ENCODE measurements around the gene KIAA0319L. TPM values are rescaled to one million over a fixed set of nuclear protein-coding genes. Genes with fewer than 3 reads are reported as not detected.

The KIAA0319L gene
- total RNA-seq, 1 donor from 2014 or later = 44.9 TPM

DNA sequence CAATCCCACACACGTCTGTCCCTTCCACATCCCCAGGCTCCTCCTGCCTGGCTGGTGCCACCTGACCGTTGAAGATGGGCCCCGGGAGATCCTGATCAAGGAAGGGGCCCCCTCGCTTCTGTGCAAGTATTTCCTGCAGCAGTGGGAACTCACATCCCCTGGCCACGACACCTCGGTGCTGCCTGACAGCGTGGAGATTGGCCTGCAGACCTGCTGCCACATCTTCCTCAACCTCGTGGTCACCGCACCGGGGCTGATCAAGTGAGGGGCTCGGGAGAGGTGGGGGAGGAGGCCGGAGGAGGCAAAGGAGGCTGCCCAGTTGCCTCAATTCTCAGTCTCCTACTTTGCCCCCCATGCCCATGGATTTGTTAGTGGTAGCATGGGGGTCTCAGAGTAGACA lies 6.0 kb upstream of the KIAA0319L start:
- DNase-seq (ENCODE audit: extremely low spot score, unreplicated experiment) = no peak
- H3K27ac Mint-ChIP-seq (ENCODE audit: unreplicated experiment) = no peak overlapping the region
- H3K4me3 Mint-ChIP-seq (ENCODE audit: unreplicated experiment) = no peak overlapping the region
- peaks cover 14% of the 10 kb centered on the region for H3K36me3 Mint-ChIP-seq (ENCODE audit: unreplicated experiment)
- no peaks in the 10 kb centered on the region for H3K27me3 Mint-ChIP-seq (ENCODE audit: unreplicated experiment)
- peaks cover 17% of the 10 kb centered on the region for H3K4me1 Mint-ChIP-seq (ENCODE audit: unreplicated experiment)
- TF ChIP-seq, protein P1, sequence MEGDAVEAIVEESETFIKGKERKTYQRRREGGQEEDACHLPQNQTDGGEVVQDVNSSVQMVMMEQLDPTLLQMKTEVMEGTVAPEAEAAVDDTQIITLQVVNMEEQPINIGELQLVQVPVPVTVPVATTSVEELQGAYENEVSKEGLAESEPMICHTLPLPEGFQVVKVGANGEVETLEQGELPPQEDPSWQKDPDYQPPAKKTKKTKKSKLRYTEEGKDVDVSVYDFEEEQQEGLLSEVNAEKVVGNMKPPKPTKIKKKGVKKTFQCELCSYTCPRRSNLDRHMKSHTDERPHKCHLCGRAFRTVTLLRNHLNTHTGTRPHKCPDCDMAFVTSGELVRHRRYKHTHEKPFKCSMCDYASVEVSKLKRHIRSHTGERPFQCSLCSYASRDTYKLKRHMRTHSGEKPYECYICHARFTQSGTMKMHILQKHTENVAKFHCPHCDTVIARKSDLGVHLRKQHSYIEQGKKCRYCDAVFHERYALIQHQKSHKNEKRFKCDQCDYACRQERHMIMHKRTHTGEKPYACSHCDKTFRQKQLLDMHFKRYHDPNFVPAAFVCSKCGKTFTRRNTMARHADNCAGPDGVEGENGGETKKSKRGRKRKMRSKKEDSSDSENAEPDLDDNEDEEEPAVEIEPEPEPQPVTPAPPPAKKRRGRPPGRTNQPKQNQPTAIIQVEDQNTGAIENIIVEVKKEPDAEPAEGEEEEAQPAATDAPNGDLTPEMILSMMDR (IDR thresholded peaks at IDR 0.05) = no peak
- H3K9me3 Mint-ChIP-seq (ENCODE audit: unreplicated experiment) = no peaks in the 10 kb centered on the region

DNA sequence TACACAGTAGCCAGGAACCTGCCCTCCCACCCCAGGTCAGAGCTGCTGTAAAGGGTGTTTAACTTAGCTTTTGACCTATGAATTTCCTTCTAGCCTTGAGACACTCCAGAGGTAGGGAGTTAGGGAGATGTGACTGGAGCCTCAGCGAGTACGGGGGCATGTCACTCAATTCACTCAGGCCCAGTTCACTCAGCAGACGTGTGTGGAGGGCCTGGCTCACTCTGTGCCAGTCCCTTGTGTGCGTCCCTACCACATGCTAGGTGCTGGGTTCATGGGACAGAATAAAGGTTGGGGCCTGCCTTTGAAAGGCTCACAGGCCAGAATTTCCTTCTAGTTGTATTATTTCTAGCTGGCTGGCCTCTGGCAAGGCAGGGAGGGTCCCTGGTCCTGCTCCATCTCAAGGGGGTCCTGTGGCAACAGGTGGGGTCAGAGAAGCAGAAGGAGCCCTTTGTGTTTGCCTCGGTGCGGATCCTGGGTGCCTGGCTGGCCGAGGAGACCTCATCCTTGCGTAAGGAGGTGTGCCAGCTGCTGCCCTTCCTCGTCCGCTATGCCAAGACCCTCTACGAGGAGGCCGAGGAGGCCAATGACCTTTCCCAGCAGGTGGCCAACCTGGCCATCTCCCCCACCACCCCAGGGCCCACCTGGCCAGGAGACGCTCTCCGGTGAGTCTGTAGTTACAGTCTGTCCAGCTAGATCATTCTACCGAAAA lies 4.9 kb upstream of the KIAA0319L start:
- Mint-ChIP-seq H3K27ac (ENCODE audit: unreplicated experiment) (no peak overlapping the region), H3K4me3 (ENCODE audit: unreplicated experiment) (no peak overlapping the region), H3K36me3 (ENCODE audit: unreplicated experiment) (peaks cover 14% of the 10 kb centered on the region), H3K4me1 (ENCODE audit: unreplicated experiment) (peaks cover 16% of the 10 kb centered on the region), H3K9me3 (ENCODE audit: unreplicated experiment) (no peaks in the 10 kb centered on the region), H3K27me3 (ENCODE audit: unreplicated experiment) (no peaks in the 10 kb centered on the region)
- TF ChIP-seq, protein P1 (IDR thresholded peaks at IDR 0.05) = no peak
- DNase-seq (ENCODE audit: extremely low spot score, unreplicated experiment) = no peak

DNA sequence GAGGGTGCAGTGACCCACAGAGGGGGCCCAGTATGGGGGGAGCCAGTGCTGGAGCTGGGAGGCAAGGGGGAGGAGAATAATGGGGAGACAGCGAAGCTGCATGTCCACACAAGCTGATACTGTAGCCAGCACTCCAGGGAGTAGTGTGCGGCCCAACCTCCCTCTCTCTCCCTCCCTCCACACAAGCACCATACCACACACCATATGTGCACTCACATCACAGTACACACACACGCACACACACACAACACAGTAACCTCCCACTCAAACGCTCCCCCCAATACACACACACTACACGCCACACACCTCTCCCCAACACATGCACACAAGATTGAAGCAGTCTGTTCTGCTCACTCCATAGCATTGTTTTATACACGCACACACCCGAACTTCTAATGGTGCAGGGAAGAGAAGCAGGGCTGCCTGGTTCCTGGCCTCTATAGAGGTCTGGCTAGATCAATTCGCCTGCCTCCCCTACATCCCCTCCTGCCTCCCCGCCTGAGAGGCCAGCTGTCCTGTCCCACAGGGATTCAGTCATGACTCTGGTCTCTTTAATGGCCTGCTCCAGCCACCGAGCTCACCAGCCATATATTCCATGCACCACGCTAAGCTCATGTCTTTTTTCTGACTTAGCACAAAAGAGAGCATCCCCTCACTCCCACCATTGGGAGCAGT lies 4.2 kb upstream of the KIAA0319L start:
- TF ChIP-seq, protein P1 (IDR thresholded peaks at IDR 0.05) = no peak
- Mint-ChIP-seq H3K4me3 (ENCODE audit: unreplicated experiment) (no peak overlapping the region), H3K9me3 (ENCODE audit: unreplicated experiment) (no peaks in the 10 kb centered on the region)

DNA sequence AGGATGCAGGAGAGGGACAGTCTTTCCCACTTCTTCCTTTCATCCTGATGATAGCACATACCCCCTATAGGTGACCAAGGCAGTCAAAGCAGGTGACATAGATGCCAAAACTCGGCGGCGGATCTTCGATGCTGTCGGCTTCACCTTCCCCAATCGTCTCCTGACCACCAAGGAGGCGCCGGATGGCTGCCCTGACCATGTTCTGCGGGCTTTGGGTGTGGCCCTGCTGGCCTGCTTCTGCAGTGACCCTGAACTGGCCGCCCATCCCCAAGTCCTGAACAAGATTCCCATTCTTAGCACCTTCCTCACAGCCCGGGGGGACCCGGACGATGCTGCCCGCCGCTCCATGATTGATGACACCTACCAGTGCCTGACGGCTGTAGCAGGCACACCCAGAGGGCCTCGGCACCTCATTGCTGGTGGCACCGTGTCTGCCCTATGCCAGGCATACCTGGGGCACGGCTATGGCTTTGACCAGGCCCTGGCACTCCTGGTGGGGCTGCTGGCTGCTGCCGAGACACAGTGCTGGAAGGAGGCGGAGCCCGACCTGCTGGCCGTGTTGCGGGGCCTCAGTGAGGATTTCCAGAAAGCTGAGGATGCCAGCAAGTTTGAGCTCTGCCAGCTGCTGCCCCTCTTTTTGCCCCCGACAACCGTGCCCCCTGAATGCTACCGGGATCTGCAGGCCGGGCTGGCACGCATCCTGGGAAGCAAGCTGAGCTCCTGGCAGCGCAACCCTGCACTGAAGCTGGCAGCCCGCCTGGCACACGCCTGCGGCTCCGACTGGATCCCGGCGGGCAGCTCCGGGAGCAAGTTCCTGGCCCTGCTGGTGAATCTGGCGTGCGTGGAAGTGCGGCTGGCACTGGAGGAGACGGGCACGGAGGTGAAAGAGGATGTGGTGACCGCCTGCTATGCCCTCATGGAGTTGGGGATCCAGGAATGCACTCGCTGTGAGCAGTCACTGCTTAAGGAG lies 3.3 kb upstream of the KIAA0319L start:
- Mint-ChIP-seq H3K4me1 (ENCODE audit: unreplicated experiment) (peaks cover 27% of the 10 kb centered on the region), H3K27ac (ENCODE audit: unreplicated experiment) (no peak overlapping the region), H3K27me3 (ENCODE audit: unreplicated experiment) (no peaks in the 10 kb centered on the region), H3K9me3 (ENCODE audit: unreplicated experiment) (no peaks in the 10 kb centered on the region), H3K4me3 (ENCODE audit: unreplicated experiment) (no peak overlapping the region), H3K36me3 (ENCODE audit: unreplicated experiment) (peaks cover 11% of the 10 kb centered on the region)
- TF ChIP-seq, protein P1 (IDR thresholded peaks at IDR 0.05) = no peak
- no peak for DNase-seq (ENCODE audit: extremely low spot score, unreplicated experiment)

More for the DNA sequence above, 4.2 kb upstream of the KIAA0319L start:
- Mint-ChIP-seq H3K4me1 (ENCODE audit: unreplicated experiment) (peaks cover 18% of the 10 kb centered on the region), H3K36me3 (ENCODE audit: unreplicated experiment) (peaks cover 11% of the 10 kb centered on the region), H3K27ac (ENCODE audit: unreplicated experiment) (no peak overlapping the region), H3K27me3 (ENCODE audit: unreplicated experiment) (no peaks in the 10 kb centered on the region)
- DNase-seq (ENCODE audit: extremely low spot score, unreplicated experiment) = no peak

Measured in osteocyte (in vitro differentiated cells).